ENCODE results near the gene CNTN1. TPM values are rescaled to one million over a fixed set of nuclear protein-coding genes. Genes with fewer than 3 reads are reported as not detected.

The CNTN1 gene
- polyA plus RNA-seq, 1 of the 3 experiments (the other 2 are of a cell fraction) = 0.13 TPM

DNA sequence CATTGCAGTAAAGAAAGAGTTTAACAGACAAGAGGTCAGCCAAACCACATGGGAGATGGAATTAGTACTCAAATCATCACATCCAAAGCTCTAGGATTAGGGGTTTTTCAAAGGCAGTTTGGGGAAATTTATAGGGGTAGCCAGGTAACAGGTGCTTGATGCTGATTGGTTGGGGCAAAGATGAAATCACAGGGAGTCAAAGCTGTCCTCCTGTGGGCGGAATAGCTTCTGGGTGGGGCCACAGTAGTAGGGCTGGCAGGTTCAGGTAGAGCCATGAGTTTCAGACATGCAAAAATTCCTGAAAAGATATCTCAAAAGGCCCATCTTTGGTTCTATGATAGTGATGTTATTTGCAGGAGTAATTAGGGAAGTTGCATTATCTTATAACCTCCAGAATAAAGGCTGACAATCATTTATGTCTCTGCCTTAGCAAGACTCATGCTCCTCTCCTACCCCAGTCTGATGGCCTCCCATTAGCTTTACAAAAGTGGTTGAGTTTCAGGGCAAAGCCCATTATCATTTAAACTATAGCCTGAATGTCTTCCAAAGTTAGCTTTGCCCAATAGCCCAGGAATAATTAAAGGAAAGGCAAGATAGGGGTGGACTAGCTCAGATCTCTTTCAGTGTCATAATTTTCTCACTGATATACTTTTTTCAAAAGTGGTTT, 42.1 kb upstream of the CNTN1 start:
- no peaks in the 10 kb centered on the region; a peak in 1 of 4 replicates for H3K4me1 ChIP-seq (ENCODE audit: control insufficient read depth in 1 of 2, insufficient read depth in 2 of 2, low read depth in 1 of 2, low read length in 1 of 2)
- no peak for DNase-seq
- no peaks in the 10 kb centered on the region for H3K9me2 ChIP-seq
- WGBS (ENCODE audit: low lambda C conversion rate) = 67% methylated on average over 1 of the region's 1 CpG
- H3K27ac ChIP-seq (ENCODE audit: low read depth in 2 of 2, low read length in 1 of 2) = no peak overlapping the region
- no peaks in the 10 kb centered on the region for H3K27me3 ChIP-seq (ENCODE audit: insufficient read depth)
- TF ChIP-seq POLR2AphosphoS5 (IDR thresholded peaks at IDR 0.05; ENCODE audit: low read depth, low read length) = no peak
- TF ChIP-seq, protein P1, sequence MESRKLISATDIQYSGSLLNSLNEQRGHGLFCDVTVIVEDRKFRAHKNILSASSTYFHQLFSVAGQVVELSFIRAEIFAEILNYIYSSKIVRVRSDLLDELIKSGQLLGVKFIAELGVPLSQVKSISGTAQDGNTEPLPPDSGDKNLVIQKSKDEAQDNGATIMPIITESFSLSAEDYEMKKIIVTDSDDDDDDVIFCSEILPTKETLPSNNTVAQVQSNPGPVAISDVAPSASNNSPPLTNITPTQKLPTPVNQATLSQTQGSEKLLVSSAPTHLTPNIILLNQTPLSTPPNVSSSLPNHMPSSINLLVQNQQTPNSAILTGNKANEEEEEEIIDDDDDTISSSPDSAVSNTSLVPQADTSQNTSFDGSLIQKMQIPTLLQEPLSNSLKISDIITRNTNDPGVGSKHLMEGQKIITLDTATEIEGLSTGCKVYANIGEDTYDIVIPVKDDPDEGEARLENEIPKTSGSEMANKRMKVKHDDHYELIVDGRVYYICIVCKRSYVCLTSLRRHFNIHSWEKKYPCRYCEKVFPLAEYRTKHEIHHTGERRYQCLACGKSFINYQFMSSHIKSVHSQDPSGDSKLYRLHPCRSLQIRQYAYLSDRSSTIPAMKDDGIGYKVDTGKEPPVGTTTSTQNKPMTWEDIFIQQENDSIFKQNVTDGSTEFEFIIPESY (IDR thresholded peaks at IDR 0.05; ENCODE audit: borderline replicate concordance, low read depth) = no peak
- TF ChIP-seq FOSL2 (IDR thresholded peaks at IDR 0.05; ENCODE audit: borderline replicate concordance, low read depth) = no peak
- no peak for TF ChIP-seq NRF1 (IDR thresholded peaks at IDR 0.05; ENCODE audit: low read depth, low read length)
- TF ChIP-seq TAF1 (IDR thresholded peaks at IDR 0.05; ENCODE audit: borderline replicate concordance, low read depth, low read length) = no peak
- TF ChIP-seq EP300 (IDR thresholded peaks at IDR 0.05; ENCODE audit: borderline replicate concordance in 1 of 2, low read depth in 1 of 2, low read length in 1 of 2) = no peak
- no peak for TF ChIP-seq TEAD4 (IDR thresholded peaks at IDR 0.05; ENCODE audit: borderline replicate concordance, insufficient read depth)
- no peak for TF ChIP-seq FOXM1 (IDR thresholded peaks at IDR 0.05; ENCODE audit: low read depth)
- no peak for TF ChIP-seq MXI1 (IDR thresholded peaks at IDR 0.05; ENCODE audit: low read depth, low read length)
- TF ChIP-seq, protein P2, sequence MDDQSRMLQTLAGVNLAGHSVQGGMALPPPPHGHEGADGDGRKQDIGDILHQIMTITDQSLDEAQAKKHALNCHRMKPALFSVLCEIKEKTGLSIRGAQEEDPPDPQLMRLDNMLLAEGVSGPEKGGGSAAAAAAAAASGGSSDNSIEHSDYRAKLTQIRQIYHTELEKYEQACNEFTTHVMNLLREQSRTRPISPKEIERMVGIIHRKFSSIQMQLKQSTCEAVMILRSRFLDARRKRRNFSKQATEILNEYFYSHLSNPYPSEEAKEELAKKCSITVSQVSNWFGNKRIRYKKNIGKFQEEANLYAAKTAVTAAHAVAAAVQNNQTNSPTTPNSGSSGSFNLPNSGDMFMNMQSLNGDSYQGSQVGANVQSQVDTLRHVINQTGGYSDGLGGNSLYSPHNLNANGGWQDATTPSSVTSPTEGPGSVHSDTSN (IDR thresholded peaks at IDR 0.05) = no peak
- TF ChIP-seq RXRA (IDR thresholded peaks at IDR 0.05; ENCODE audit: borderline replicate concordance, low read depth) = no peak
- POLR2A ChIA-PET = no interaction called here
- no peak overlapping the region for H3K4me2 ChIP-seq
- H2AFZ ChIP-seq (ENCODE audit: low read depth) = no peak overlapping the region
- H3K4me3 ChIP-seq (ENCODE audit: low read depth in 2 of 2, low read length in 1 of 2) = no peak overlapping the region
- CTCF ChIA-PET = interaction anchor here (0.6 to 1.1 kb wide), 2 partner anchors 32 to 247 kb away, joined by 3 read pairs; no protein-coding TSS in a partner anchor
- no peaks in the 10 kb centered on the region for H4K20me1 ChIP-seq (ENCODE audit: insufficient read depth)
- H3K9ac ChIP-seq = no peak overlapping the region
- no peaks in the 10 kb centered on the region for H3K79me2 ChIP-seq (ENCODE audit: insufficient read depth)
- H3F3A ChIP-seq (replicated peaks; ENCODE audit: insufficient read depth) = no peaks in the 10 kb centered on the region
- H3K9me3 ChIP-seq = no peaks in the 10 kb centered on the region
- no peaks in the 10 kb centered on the region for H3K36me3 ChIP-seq (replicated peaks in 1 of 2; ENCODE audit: control insufficient read depth in 1 of 2, insufficient read depth in 2 of 2, low read length in 1 of 2)

DNA sequence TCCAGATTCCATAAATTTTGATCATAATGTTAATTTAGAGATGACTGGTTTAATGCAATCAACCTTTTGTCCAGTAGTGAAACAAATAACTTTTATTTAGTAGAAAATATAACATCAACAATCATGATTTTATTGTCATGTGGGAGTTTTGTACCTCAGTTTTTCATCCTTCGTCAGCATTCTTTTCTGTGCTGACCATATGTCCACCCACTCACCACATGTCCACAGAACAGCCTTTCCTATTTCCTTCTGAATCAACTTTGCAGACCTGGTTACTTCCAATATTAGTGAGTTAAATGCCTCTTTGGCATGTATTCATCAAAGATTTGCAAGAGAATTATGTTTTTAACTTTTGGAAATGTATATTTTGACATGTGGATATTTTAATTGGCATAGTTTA, 36.8 kb upstream of the CNTN1 start:
- H3K9me2 ChIP-seq = no peaks in the 10 kb centered on the region
- no peak for DNase-seq
- no peaks in the 10 kb centered on the region for H3K27me3 ChIP-seq (ENCODE audit: insufficient read depth)
- no peaks in the 10 kb centered on the region for H4K20me1 ChIP-seq (ENCODE audit: insufficient read depth)
- H3K4me2 ChIP-seq = no peak overlapping the region
- no peaks in the 10 kb centered on the region for H3F3A ChIP-seq (replicated peaks; ENCODE audit: insufficient read depth)
- no peaks in the 10 kb centered on the region for H3K4me1 ChIP-seq (ENCODE audit: control insufficient read depth in 1 of 2, insufficient read depth in 2 of 2, low read depth in 1 of 2, low read length in 1 of 2)
- H3K79me2 ChIP-seq (ENCODE audit: insufficient read depth) = no peaks in the 10 kb centered on the region
- no peak overlapping the region for H3K9ac ChIP-seq
- CTCF ChIA-PET = no interaction called here
- 36% methylated on average over 1 of the region's 1 CpG for WGBS (ENCODE audit: low lambda C conversion rate)
- no peaks in the 10 kb centered on the region for H3K36me3 ChIP-seq (replicated peaks in 1 of 2; ENCODE audit: control insufficient read depth in 1 of 2, insufficient read depth in 2 of 2, low read length in 1 of 2)
- no peak overlapping the region for H3K4me3 ChIP-seq (ENCODE audit: low read depth in 2 of 2, low read length in 1 of 2)
- H3K9me3 ChIP-seq = no peaks in the 10 kb centered on the region
- POLR2A ChIA-PET = no interaction called here
- H3K27ac ChIP-seq (ENCODE audit: low read depth in 2 of 2, low read length in 1 of 2) = no peak overlapping the region
- H2AFZ ChIP-seq (ENCODE audit: low read depth) = no peak overlapping the region
- TF ChIP-seq YY1 (IDR thresholded peaks at IDR 0.05; ENCODE audit: low read depth) = no peak
- TF ChIP-seq SMC3 (IDR thresholded peaks at IDR 0.05; ENCODE audit: low read depth, low read length) = no peak
- no peak for TF ChIP-seq RXRA (IDR thresholded peaks at IDR 0.05; ENCODE audit: borderline replicate concordance, low read depth)
- TF ChIP-seq, protein P2 (IDR thresholded peaks at IDR 0.05) = no peak
- no peak for TF ChIP-seq CHD2 (IDR thresholded peaks at IDR 0.05; ENCODE audit: low read length, partially characterized antibody)
- TF ChIP-seq, protein P3, sequence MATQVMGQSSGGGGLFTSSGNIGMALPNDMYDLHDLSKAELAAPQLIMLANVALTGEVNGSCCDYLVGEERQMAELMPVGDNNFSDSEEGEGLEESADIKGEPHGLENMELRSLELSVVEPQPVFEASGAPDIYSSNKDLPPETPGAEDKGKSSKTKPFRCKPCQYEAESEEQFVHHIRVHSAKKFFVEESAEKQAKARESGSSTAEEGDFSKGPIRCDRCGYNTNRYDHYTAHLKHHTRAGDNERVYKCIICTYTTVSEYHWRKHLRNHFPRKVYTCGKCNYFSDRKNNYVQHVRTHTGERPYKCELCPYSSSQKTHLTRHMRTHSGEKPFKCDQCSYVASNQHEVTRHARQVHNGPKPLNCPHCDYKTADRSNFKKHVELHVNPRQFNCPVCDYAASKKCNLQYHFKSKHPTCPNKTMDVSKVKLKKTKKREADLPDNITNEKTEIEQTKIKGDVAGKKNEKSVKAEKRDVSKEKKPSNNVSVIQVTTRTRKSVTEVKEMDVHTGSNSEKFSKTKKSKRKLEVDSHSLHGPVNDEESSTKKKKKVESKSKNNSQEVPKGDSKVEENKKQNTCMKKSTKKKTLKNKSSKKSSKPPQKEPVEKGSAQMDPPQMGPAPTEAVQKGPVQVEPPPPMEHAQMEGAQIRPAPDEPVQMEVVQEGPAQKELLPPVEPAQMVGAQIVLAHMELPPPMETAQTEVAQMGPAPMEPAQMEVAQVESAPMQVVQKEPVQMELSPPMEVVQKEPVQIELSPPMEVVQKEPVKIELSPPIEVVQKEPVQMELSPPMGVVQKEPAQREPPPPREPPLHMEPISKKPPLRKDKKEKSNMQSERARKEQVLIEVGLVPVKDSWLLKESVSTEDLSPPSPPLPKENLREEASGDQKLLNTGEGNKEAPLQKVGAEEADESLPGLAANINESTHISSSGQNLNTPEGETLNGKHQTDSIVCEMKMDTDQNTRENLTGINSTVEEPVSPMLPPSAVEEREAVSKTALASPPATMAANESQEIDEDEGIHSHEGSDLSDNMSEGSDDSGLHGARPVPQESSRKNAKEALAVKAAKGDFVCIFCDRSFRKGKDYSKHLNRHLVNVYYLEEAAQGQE (IDR thresholded peaks at IDR 0.05; ENCODE audit: low read depth, low read length) = no peak
- TF ChIP-seq JUND (IDR thresholded peaks at IDR 0.05) = no peak
- no peak for TF ChIP-seq EZH2phosphoT487 (IDR thresholded peaks at IDR 0.05; ENCODE audit: borderline replicate concordance, low read depth)
- no peak for TF ChIP-seq SIN3A (IDR thresholded peaks at IDR 0.05; ENCODE audit: borderline replicate concordance, low read depth, low read length)
